Activated CD8-positive, alpha-beta memory T cell treated with anti-CD3 and anti-CD28 coated beads, Interleukin-2, amount 50 U/mL, for 1 hour (primary cell): ENCODE measurements around the gene ANP32B.
A peak's percentile ranks its signal among the peaks of the same experiment; 100 is the strongest.
"Not testable (repeated sequence)": the region's sequence is repeated elsewhere in the genome, so short reads cannot be mapped to it uniquely, and the experiment has no call there.

Experiments used
- DNase-seq: peaks from one replicate; pipeline ENCODE4 v3.0.0-alpha.2; 2020; ENCODE audit errors: extremely low read depth

The ANP32B gene

GRCh38 chr9:97963232-97963631 is 19.9 kb upstream of the ANP32B start:
- no peak for DNase-seq

DNA sequence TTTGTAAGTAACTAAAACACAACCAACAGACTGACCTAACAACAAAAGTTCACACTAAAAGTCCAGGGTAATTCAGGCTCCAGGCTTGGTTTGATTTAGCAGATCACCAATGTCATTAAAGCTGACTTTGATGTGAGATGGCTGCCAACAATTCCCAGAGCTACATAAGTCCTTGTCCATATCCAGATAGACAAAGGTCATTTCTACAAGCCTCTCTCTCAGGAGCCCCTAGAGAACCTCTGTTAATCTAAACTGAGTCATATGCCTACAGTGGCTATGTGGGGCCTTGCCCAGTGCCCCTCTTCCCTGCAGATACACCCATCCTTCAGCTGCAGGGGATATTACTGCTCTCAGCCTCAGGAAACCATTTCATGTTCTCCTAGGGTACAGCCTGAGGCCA is 18.2 kb upstream of the ANP32B start:
- DNase-seq: no peak

GRCh38 chr9:97966493-97966892 is 16.6 kb upstream of the ANP32B start:
- DNase-seq: no peak

DNA sequence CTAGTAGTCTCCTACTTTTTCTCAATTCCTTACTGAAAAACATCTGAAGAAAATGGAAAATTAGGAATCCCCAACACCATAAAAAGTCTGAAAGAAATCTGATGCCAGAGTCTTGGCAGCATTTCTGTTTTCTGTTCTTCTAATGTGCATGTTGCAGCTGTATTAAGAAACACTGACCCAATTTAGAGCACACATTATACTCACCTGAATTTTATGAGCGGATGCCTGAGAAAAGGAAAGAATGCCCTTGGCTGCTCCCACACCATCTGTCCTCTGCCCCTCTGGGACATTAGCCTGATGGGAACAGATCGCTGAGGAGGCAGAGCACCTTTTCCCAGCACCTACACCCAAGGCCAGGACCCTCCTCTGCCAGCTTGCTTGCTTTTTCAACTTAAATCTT is 14.1 kb upstream of the ANP32B start:
- no peak for DNase-seq

GRCh38 chr9:97970165-97970564 is 13.0 kb upstream of the ANP32B start:
- no peak for DNase-seq

DNA sequence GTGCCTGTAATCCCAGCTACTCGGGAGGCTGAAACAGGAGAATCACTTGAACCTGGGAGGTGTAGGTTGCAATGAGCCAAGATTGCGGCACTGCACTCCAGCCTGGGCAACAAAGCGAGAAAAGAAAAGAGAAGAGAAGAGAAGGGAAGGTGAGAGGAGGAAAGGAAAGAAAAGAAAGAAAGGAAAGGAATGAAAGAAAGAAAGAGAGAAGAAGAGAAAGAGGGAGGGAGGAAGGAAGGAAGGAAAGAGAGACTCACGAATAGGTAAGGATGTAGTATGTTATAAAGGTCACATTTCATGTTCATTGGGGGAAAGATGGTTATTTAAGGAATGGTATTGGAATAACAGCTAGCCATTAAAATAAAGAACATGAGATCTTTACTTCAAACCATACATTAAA is 10.4 kb upstream of the ANP32B start:
- DNase-seq: no peak

GRCh38 chr9:97975376-97975775 is 7.8 kb upstream of the ANP32B start:
- no peak for DNase-seq

GRCh38 chr9:97976633-97977032 is 6.5 kb upstream of the ANP32B start:
- DNase-seq: not testable (repeated sequence)

GRCh38 chr9:97978371-97979130 is 4.6 kb upstream of the ANP32B start:
- DNase-seq: no peak

DNA sequence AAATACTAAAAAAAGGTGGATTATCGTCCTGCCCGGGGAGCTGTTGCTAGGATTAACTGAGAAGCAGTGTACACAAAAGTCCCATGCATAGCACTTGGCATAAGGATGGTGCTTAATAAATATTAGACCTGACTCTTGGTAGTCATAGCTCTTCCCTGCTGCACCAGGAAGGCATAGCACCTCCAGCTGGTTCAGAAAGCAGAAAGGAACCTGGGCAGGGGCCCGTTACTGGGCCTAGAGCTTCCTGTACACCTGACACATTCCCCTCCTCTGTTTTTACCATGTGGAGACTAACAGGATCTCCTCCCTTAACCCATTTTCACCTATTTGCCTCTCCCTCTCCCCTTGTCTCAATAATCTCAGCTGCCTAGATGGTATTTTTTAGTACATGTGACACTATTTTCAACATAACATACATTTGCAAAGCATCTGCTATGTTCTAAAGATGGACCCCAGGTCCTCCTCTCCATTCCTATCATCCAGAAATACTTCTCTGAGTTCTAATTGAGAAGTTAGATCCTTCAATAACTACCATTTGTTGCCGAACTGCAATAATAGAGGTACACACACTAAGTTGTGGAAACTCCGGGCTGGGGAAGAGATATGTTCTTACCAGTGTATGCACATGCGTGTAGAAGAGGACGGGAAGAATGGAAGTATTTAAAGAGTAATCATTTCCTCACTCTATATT is 3.2 kb upstream of the ANP32B start:
- DNase-seq: no peak

- DNase-seq: no peak
Observed at GRCh38 chr9:97980479-97980803, 2.7 kb upstream of the ANP32B start.

- DNase-seq: no peak
Observed at GRCh38 chr9:97980918-97981845, 2.0 kb upstream of the ANP32B start.

DNA sequence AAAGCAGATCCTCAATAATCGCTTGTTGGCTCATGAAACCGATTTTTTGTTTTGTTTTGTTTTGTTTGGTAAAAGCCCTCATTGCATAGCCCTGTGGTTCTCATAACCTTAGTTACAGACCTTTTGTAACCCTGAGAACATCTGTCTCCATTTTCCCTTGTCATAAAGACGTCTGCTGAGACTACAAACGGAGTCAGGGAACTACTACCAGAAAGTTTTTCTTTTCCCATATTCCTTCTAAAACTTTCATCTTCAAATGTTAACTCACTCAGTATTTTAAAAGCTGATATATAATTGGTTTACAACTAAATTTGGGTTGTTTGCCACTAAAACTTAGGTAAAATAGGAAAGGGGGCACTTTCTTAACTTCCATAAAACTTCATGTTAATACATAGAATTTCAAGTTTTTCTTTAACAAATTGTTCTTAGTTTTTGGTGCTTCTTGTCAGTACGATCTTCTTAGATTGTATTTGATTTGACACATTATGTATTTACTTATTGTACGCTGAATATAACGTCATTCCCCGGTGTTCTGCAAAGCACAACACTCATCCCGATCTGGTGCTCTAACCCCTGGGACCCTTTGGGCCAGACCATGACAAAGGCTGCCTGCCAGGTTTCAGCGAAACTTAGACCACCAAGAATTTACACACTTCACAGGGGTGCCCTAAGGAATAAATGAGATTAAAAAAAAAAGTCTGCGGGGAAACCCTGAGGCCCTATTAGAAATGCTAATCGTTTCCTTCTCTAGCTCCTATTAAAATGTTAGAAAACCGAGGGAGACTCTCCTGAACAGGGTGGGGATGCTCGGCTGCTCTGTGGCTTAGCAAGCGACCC is 1.1 kb upstream of the ANP32B start:
- DNase-seq: no peak

GRCh38 chr9:97983589-97984187 is 547 bp downstream of the ANP32B start:
- DNase-seq: no peak

DNA sequence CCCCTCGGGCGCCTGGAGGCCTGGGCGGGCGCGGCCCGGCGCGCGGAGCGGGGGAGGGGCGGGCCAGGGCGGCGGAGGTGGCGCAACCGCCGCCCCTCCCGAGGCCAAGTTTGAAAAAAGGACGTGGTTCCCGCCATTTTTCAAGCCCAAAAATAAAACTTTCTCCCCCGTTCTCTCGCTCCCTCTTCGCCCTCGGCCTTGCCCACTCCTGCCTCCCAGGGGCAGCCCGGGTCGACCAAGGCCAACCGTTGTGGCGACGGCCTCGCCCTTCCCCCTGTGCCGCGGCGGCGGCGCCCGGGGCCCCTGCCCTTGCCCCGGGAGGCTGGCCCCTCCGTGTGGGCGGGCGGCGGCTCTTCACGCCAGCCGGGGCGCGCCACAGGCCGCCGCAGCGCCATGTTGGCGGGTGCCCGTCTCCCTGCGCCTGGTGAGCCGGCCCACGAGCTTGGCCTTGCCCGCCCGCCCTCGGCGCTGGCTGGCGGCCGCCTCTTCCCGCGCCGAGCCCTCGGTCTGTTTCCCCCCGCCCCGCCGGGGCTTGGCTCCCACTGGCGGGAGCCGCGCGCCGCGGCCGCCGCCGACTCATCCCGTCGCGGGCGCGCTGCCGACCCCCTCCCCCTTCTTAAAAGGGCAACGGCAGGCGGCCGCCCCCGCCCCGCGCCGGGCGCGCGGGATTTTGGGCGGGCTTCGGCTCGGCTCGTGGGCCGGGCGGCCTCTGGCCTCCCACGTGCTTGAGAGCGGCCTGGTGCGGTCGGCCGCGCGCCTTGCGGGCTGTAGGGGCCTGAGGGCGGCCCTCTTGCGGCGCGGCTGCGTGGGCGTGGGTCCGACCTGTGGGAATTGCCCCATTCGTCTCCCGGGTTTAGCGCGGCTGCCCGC is 1.3 kb downstream of the ANP32B start:
- DNase-seq: peak; percentile 36

DNA sequence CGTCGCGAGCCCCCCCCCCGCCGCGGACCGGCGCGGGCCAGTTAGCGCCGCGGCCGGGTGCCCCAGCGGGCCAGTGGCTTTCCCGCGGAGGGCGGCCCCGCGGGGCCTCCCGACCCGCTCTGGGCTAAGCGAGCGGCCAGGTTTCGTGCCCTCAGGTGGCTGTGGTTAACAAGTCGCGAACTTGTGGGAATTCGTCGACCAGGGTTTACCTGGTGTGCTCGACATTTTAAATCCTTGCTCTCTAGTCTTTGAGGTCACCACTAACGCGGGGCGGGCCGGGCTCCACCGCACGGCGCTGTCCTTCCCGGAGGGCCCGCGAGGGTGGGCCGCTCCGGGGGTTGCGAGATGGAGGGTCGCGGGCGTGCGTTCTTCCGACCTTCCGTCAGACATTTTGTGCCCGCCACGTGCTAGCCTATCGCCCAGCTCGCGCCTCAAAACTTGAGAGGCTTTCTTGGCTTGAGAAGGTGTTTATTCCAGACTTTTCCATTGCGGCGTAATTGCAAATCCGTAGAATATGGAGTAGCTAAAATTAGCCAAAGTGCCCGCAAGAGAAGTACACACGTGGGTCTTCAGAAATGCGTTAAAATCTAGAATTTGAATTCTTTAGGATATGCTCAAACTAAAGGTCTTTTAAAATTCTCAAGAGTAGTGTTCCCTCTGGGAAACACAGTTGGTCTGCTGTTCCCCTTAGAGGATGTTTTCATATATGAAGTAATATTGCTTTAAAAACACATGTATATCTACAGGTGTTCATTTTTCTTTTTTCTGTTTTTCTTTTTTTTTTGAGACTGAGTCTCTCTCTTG is 2.1 kb downstream of the ANP32B start:
- DNase-seq: no peak

GRCh38 chr9:97987487-97987886 is 4.3 kb downstream of the ANP32B start:
- DNase-seq: no peak

GRCh38 chr9:97990259-97990658 is 7.1 kb downstream of the ANP32B start:
- DNase-seq: no peak

DNA sequence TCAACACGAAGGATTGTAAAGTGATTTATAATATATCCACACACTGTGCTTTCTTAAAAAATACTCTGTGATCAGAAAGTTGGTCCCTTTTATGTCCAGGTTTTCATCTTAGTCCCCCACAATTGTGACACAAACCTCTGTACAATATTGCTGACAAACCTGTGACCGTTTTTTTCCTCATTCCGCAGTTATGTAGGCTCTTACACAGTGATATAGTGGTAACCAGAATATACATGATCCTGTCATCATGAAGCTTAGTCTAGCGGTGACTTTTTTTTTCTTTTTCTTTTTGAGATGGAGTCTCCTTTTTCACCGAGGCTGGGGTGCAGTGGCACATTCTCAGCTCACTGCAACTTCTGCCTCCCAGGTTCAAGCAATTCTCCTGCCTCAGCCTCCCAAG is 8.7 kb downstream of the ANP32B start:
- DNase-seq: no peak
